Measurements from ENCODE around the gene ATN1.

ATN1 gene

DNA sequence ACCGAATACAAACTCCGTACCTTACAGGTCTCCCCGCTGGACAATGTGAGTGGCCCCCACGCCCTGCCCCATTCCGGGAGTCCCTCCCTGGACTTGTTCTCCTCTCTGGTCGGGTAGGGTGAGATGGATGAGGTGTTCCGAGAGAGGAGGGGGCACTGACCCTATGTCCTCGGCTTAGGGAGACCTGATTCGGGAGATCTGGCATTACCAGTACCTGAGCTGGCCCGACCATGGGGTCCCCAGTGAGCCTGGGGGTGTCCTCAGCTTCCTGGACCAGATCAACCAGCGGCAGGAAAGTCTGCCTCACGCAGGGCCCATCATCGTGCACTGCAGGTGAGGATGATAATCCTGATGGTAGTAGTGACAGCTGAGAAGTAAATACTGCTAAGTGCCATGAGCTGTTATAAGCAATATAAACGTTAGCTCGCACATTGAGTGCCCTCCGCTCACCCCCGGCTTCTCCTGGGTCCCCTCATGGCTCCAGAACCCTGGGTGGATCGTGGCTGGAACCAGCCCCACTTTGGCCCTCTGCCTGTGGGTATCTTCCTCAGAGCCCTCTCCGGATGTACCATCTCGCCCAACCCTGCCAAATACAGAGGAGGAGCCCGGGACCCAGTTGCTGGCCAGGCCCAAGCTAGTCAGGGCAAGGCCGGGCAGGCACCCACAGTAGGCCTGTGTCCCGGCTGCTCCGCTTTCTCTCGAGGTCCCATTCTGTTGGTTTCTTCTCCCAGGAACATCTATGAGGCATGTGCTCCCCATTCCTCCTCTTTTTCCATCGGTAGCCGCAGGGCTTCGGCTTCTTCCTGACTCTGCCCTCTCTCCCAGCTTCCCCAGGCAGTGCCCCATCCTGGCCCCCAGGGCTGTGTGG, 30.2 kb downstream of the ATN1 start:
- DNase-seq (ENCODE audit: low read depth in 1 of 2, low spot score in 1 of 2) = no peak

DNA sequence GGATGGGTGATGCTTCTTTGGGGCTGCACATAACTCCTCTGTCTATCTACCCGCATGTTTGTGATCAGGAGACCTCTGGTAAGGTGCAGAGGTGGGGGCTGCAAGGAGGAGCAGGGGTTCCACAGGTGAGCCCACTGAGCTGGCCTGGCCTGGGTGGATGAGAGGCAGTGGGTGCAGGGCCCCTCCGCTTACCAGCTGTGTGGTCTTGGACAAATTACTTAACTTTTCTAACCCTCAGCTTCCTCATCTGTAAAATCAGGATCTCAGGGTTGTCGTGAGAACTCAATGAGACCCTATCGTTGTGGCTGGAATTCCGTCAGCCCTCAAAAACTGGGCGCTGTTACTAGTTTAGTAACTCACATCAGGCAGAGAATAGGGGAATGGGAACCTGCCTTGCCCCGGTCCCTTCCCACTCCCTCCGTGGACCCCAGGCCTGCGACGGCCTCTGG, 30.9 kb downstream of the ATN1 start:
- no peak for DNase-seq (ENCODE audit: low read depth in 1 of 2, low spot score in 1 of 2)

DNA sequence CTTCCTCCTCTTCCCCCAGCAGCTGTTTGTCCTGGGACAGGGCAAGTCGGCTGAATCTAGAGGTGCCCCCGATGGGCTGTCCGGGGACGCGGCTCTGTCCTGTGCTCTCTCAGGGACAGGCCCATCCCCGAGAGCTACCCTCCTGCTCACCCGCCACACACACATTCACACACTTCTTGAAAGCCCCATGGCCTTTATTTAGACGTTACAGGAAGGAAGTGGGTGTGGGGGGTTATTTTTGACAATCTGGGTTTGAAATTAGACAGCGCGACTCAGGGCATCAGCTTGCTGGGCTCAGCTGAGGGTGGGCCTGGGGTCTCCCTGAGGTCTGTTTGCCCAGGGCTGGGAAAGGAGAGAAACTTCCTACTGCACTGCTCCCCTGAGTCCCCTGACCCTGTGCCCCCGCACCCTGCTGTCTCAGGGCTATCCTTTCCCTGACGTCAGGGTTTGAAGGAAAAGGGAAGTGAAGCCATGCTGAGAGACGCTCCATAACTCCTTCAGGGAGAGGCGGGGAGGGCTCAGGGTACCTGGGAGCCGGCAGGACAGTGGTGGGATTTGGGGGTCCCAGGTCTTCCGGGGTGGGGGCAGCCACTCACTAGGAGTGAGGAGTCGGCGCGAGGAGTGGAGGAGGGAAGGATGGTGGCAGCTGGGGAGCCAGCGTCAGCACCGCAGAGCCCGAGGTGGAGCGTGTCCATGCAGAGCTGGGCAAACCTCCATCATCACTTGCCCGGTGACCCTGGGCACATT, 31.5 kb downstream of the ATN1 start:
- DNase-seq (ENCODE audit: low read depth in 1 of 2, low spot score in 1 of 2) = no peak

DNA sequence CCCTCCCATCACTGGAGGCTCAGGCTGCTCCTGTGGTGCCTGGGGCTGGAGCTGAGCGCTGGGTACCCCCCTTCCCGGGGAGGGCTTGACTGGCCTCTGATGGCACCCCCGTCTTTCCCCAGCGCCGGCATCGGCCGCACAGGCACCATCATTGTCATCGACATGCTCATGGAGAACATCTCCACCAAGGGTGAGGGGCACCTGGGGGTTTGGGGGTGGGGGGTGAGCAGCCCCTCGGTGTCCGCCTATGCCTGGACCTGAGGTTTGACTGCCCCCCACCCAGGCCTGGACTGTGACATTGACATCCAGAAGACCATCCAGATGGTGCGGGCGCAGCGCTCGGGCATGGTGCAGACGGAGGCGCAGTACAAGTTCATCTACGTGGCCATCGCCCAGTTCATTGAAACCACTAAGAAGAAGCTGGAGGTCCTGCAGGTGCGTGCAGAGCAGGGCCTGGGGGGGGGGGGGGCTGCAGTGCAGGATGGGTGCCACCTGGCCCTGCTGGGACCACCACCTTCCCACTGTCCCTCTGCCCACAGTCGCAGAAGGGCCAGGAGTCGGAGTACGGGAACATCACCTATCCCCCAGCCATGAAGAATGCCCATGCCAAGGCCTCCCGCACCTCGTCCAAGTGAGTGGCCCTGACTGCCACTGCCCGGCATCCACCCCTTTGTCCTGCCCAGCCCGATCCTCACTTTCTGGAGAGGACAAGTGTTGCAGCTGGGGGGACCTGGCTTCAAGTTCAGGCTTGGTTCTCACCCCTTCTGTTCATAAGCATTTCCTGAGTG, 32.2 kb downstream of the ATN1 start:
- DNase-seq (ENCODE audit: low read depth in 1 of 2, low spot score in 1 of 2) = no peak

DNA sequence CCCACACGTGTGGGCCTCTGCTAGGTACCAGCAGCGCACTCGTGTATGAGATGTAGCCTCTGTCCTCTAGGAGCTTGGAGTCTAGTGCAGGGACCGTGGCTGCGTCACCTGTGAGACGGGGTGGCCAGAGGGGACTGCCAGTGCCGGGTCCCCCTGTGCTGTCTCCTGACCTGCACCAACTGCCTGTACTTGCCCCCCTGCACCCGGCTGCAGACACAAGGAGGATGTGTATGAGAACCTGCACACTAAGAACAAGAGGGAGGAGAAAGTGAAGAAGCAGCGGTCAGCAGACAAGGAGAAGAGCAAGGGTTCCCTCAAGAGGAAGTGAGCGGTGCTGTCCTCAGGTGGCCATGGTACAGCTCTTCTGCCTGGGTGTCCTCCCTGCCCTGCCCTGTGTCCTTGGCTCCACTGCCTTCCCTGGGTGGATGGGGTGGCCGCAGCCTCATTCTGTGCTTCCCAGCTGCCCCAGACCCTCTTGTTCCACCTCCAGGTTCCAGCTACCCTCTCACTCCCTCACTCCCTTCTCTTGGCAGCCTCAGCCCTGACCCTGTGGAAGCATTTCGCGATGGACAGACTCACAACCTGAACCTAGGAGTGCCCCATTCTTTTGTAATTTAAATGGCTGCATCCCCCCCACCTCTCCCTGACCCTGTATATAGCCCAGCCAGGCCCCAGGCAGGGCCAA, 33.0 kb downstream of the ATN1 start:
- DNase-seq (ENCODE audit: low read depth in 1 of 2, low spot score in 1 of 2) = no peak

DNA sequence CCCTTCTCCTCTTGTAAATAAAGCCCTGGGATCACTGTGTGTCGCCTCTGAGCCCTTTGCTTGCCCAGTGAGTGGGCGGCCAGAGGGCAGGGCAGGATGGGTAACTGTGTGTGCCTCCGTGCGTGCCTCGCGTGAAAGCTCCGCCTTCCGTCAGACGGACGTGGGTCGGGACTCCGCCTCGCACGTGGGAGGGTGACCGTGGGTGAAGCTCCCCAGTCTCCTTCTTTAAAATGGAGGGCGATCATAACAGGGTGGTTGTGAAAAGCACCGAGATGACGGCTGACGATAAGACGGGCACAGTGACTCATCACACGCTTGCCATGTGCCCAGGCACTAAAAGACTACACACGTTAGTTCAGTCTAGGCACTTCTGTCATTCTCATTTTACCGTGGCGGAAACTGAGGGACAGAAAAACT, 33.5 kb downstream of the ATN1 start:
- DNase-seq (ENCODE audit: low read depth in 1 of 2, low spot score in 1 of 2) = peak; percentile 84 to 90

DNA sequence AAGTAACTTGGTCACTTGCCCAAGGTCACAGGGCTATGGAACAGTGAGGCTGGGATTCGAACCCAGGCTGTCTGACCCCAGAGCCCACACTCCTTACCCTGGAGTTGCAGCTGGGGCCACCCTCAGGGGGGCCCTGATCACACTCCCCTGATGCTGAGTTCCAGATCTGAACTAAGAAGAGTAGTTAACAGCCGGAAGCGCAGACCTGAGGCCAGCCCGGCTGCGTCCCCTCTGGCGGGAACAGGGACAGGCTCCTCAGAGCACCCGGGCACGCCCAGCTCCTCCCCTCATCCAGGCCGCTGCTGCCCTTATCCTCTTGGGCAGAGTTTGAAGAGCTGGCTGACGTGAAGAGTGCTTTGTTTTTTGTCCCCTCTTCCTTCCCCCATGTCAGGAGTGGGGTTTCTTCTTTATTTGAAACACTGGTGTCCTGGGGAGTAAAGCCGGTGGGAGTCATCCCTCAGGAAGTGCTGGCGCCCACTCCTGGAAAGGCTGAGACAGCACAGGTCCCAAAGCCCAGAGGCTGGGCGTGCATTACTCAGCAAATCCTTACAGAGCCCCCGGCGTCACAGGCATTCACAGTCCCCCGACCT, 34.0 kb downstream of the ATN1 start:
- no peak for DNase-seq (ENCODE audit: low read depth in 1 of 2, low spot score in 1 of 2)

DNA sequence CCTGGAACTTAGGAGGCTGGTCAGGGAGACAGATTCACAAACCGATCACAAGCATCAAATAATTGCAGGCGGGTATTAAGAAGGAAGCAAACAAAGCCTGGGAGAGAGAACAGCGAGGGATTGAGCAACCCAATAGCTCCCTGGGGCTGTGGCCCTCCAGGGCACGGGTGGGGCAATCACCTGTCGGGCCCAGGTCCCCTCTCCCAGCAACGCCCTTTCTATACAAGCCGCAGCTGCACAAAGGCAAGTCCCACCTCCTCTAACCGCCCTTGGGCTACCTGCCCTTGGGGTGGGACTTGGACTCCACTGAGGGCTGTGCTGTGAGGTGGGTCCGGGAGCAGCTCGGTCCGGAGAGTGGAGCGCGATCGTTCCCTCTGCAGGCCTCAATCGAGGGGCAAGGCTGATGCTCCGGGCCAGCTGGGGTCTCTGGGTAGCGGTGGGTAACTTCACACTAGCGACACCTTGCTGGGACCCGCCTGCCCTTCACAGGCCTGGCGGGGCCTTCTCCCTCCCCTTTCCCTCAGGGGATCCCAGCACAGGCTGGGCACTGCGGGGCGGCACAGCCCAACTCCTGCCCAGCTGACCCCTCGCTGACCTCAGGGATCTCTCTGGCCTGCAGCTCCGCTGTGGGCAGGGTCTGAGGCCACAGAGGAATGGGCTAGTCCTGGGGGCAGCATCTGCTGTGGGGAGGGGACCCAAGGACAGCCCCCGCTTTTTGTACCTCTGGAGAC, 34.7 kb downstream of the ATN1 start:
- no peak for DNase-seq (ENCODE audit: low read depth in 1 of 2, low spot score in 1 of 2)

DNA sequence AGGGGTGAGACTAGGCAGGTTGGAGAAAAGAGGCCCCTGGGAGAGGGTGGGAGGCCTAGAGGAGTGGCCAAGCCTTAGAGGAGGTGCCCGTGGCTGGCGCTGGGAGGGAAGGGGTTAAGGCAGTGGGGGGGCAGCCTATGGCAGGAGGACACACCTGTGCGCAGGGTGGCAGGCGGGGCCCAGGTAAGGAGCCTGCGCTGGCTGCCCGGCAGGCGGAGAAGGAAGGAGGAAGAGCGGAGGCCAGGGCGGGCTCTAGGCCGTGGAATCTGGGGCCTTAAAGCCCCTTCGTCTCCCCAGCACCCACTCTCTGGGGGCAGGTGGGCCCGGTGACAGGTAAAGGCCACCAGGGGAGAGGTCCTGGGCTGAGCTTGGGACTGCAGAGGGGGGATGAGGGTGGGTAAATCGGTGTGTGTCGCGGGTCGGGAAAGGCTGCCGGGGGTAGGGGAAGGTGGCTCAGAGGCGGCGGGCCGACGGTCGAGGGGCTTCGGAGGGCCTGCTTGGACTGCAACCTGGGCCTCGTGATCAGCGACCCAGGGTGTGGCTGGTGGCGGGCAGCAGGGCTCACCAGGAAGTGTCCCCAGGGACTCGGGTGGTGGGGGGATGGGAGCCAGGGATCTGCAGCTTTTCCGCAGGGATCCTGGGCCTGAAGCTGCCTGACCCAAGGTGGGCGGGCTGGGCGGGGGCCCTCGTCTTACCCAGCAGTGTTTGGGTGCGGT, 35.4 kb downstream of the ATN1 start:
- DNase-seq (ENCODE audit: low read depth in 1 of 2, low spot score in 1 of 2) = no peak

DNA sequence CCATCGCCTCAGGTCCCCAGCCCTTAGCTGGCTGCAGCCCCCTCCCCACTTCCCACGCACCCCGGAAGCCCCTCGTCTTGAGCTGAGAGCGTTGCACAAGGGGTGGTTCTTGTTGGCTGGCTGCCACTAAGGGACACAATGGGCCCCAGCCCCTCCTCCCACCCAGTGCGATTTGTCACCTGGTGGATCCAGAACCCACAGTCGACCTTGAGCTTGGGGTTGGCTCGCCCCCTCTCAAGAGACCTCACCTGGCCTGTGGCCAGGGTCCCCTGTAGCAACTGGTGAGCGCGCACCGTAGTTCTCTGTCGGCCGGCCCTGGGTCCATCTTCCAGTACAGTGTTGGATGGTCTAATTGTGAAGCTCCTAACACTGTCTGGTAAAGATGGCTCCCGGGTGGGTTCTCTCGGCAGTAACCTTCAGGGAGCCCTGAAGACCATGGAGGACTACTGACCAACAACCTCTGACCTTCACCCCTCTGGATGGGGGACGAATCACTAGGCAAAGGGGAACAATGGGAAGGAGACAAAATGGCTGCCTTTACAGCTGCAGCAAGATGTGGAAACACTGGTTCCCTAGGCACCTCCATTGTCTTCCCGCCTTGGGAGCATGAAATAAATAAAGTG, 36.1 kb downstream of the ATN1 start:
- no peak for DNase-seq (ENCODE audit: low read depth in 1 of 2, low spot score in 1 of 2)

DNA sequence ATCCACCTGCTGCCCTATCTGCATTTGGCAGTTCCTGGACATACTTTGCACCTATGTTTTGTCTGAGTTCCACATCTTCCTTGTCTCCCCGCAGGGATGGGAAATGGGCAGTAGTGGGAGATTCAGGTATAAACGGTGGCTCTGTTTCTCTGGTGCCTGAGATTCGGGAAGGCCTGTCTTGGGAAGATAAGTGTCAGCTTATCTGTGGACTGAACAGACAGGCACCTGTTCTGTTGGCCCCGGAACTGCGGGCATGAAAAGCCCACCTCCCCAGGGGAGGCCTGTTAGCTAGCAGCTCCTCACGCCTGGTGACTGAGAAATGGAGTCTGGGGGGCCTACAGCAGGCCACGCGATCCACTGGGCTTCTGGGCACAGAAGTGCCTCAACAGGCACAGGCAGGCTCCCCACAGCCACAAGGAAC, 36.9 kb downstream of the ATN1 start:
- no peak for DNase-seq (ENCODE audit: low read depth in 1 of 2, low spot score in 1 of 2)

DNA sequence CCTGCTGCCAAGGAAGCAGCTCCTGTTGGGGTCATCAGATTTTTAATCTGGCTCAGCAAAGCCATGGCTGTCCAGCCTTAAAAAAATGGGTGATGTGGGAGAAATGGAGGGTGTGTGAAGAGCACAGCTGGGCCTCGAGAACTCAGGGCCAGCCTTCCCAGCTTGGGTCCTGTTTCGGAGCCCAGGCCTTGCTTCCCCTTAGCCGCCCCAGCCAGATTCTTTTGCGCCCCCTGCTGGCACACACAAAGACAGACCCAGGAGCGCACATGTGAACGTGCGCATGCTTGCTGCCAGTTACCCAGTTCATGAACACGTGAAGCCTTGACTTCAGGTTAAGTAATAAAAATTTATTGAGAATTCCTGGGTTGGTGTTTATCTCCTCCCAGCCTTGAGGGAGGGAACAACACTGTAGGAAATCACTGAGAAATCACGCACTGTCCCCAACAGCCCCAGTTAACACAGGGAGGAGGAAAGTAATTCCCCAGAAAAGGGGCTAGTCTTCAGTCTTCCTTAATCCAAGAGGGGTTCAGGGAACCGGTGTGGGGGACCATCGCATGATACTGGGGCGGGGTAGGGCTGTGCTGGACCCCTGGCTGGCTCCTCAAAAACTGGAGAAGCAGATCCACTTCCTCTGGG, 37.4 kb downstream of the ATN1 start:
- DNase-seq (ENCODE audit: low read depth in 1 of 2, low spot score in 1 of 2) = peak; percentile 74 to 80

DNA sequence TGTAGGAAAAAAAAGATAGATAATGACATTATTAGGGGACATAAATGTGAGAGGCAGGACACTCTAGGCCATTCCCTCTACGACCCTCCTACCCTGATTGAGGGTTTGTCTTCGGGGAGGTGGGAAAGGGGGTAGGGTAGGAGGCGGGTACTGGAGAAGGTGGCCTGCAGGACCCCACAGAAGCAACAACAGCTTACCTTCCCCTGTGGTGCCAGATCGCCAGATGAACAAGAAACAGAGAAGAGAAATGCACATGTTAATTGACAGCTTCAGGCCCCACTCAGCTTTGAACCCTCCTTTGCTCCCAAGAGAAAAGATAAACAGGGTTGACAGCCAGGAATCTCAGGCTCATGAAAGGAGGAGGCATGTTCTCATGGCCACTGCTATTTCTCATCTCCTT, 38.0 kb downstream of the ATN1 start:
- no peak for DNase-seq (ENCODE audit: low read depth in 1 of 2, low spot score in 1 of 2)

DNA sequence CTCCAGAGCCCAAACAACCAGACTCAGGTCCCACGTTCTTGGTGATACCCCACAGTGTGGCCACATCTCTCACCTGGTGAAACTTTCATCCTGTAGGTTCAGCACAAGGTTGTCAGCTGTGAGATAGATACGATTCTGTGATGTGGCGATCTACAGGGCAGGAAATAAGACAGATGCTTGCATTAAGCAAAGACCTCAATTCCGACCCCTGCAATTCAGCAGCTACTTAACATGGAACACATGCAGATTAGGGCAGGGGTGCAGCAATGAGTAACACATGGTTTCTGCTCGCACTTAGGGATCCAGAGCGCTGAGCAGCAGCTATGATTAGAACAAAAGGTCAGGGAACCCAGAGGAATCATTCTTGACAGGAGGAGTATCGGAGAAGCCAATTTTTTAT, 38.6 kb downstream of the ATN1 start:
- DNase-seq (ENCODE audit: low read depth in 1 of 2, low spot score in 1 of 2) = no peak

DNA sequence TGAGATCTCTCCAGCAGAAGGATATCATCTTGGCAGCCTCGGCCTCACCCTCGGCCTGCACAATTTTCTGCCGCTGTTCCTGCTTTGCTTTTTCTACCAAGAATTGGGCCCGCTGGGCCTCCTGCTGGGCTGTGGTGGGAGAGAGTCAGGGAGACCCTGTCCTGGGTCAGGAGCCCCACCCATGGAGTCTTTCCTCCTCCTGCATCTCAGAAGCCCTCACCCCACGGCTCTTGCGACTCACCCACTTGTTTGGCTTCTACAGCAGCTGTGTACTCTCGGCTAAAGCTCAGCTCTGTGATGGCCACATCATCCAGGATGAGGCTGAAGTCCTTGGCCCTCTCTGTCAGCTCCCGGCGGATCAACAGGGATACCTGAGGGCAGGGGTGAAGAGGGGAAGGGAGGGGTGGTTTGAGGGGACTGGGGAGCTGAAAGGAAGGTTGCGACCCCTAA, 39.9 kb downstream of the ATN1 start:
- no peak for DNase-seq (ENCODE audit: low read depth in 1 of 2, low spot score in 1 of 2)

DNA sequence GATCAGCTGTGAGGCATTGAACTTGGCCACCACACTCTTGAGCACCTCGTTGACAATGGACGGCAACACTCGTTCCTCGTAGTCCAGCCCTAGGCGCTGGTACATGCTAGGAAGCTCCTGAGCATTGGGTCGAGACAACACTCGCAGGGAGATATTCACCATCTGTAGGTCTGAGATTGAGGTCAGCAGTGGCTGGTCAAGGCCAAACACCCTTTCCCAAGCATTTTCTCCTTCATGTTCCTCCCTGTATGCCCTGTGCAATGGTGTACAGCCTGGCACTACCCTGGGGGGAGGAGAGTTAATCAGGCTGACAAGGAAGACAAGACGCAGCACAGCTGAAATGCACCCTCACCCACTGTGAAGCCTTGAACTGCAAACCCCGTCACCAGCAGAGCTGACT, 40.7 kb downstream of the ATN1 start:
- DNase-seq (ENCODE audit: low read depth in 1 of 2, low spot score in 1 of 2) = no peak

DNA sequence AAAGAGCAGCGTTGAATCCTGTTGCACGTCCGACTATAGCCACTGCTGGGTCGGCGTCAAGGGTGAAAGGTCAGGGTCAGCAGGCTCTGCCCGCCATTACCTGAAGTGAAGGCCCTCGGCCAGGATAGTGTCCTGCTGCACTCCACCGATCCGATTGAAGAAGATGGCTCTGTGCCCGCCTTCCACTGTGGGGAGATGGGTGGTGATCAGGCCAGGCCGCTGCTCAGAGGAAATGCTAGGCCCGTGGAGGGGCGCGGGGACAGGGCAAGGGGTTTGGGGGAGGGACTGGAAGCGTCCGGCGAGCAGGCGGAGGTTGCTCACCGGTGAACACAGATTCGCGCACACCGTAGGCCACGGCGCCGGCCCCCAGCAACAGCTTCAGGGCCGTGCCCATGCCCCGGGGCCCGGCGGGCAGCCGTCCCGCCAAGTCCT, 42.4 kb downstream of the ATN1 start:
- DNase-seq (ENCODE audit: low read depth in 1 of 2, low spot score in 1 of 2) = no peak

DNA sequence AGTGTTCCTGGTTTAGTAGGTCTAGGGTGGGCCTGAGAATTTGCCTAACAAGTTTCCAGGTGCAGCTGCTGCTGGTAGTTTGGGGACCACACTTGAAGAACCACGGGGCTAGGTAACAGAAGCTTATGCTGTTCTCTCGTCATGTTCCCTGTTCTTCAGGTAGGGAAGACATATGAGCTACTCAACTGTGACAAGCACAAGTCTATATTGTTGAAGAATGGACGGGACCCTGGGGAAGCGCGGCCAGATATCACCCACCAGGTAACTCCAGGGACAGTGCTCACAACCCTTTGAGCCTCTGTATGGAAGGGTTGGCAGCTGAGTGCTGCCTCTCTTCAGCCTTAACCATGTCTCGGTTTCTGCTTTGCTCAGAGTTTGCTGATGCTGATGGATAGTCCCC, 46.4 kb downstream of the ATN1 start:
- DNase-seq (ENCODE audit: low read depth in 1 of 2, low spot score in 1 of 2) = no peak

Measured in stimulated activated CD4-positive, alpha-beta T cell treated with anti-CD3 and anti-CD28 coated beads, Interleukin-15, amount 100 ng/mL, for 1 hour (primary cell).